ENCODE results near the gene HOXB7.

HOXB7 gene

GRCh38 chr17:48593840-48594537 is 16.8 kb downstream of the HOXB7 start:
- peak; percentile 86 for DNase-seq

DNA sequence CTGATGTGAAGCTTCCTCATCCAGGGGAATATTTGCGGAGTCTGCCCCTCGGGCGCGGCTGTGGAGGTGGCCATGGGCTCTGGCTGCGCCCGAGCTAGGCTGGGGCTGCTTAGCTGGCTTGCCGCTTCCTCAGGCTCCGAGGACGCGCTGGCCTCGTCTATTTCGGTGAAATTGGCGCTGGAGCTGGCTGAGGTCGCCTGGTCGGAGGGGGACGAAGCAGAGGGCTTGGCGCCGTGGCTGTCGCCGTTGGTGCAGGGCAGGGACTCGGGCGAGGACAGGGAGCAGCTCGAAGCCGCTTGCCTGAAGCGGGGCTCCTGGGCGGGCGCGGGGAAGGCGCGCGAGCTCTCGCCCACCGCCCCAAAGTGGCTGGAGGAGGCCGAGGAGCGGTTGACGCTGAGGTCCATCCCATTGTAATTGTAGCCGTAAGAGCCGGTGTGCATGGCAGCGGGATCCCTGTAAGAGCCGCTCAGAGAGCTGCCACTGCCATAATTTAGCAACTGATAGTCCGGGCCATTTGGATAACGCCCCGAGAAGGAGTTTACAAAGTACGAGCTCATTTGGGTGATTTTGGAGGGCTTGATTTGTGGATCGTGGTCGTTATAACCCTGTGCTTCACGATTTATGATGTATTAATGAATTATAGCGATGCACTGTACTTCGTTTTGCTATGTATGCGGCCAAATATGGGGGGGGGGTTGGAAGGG is 17.5 kb downstream of the HOXB7 start, which contains the start of gene HOXB5:
TSS of gene HOXB5 (minus strand) at position 654 of the 704 bp plus-strand sequence. CDS start at position 557, 97 bp downstream.
- DNase-seq, result peak; percentile 46

GRCh38 chr17:48592577-48592976 is 18.2 kb downstream of the HOXB7 start:
- peak; percentile 35 for DNase-seq

DNA sequence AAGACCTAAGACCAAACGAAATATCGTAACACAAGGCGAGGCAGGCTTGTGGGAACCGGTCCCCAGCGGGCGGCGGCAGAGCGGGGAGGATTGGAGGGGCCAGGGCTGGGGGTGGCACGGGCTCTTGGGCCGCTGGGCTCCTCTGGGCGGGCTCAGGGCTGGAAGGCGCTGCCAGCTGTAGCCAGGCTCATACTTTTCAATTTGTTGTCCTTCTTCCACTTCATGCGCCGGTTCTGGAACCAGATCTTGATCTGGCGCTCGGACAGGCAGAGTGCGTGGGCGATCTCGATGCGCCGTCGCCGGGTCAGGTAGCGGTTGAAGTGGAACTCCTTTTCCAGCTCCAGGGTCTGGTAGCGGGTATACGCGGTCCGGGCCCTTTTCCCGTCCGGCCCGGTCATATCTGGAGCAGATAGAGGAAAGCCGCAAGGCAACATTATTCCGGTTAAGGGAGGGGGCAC is 18.7 kb downstream of the HOXB7 start:
- no peak for DNase-seq

- no peak for DNase-seq
Observed at GRCh38 chr17:48591255-48592056, 19.4 kb downstream of the HOXB7 start.

GRCh38 chr17:48590607-48591161 is 20.1 kb downstream of the HOXB7 start:
- DNase-seq, result no peak

GRCh38 chr17:48589831-48590606 is 20.8 kb downstream of the HOXB7 start, which contains the start of gene HOXB3:
Gene HOXB3 (minus strand): TSS chr17:48590241. CDS start chr17:48552474, 37,767 bp downstream.
- no peak for DNase-seq

DNA sequence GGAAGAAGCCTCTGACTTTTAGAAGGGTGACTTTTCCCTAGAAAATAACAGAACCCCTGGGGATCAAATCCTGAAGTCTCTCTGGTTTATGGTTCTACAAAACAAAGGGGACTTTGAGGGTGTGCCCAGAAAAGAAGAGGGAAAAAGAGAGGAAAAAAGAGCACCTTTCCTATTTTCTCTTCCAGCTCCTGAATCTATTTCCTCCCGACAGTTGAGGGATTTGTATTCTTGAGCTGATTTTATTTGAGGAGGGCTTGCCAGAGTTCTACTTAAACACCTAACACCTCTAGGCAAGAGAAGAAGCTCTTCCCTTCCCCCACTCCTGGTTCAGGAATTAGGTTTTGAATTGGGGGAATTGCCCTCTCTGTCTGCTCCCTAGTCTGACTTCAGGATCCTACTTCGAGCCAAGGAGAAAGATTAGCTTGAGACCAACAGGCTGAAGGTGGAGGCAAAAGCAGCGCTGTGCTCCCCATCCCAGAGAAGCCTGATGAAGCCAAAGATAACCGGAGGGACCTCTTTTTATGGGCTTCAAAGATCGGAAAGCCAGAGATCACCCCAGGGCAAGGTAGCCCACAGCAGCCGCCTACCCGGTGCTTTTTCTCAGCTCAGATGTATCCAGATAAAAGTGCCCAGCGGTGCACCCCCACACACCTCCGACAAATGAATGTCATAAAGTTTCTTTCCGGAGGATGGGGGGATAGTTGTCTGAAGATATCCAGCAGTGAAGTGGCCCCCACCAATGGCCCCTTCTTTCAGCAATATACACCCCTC is 21.6 kb downstream of the HOXB7 start:
- no peak for DNase-seq

DNA sequence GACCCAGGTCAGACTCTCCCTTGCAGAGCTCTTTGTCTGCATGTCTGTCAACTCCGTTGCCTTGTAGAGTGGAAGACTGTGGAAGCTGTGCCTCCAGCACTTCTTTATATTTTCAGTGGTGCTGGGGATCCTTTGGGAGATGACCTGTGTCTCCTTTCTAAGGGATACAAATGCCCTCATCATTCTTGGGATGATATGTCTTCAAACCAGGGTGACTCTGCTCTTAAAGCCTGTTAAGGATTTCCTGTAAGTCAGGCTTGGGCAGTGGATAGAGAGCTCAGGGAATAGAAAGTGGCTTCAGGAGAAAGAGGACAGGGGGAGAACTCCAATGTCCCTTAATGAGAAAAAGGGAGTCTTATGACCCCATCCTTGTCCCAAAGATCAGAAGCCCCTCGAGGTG is 22.3 kb downstream of the HOXB7 start:
- no peak for DNase-seq

GRCh38 chr17:48588074-48588415 is 22.8 kb downstream of the HOXB7 start:
- no peak for DNase-seq

DNA sequence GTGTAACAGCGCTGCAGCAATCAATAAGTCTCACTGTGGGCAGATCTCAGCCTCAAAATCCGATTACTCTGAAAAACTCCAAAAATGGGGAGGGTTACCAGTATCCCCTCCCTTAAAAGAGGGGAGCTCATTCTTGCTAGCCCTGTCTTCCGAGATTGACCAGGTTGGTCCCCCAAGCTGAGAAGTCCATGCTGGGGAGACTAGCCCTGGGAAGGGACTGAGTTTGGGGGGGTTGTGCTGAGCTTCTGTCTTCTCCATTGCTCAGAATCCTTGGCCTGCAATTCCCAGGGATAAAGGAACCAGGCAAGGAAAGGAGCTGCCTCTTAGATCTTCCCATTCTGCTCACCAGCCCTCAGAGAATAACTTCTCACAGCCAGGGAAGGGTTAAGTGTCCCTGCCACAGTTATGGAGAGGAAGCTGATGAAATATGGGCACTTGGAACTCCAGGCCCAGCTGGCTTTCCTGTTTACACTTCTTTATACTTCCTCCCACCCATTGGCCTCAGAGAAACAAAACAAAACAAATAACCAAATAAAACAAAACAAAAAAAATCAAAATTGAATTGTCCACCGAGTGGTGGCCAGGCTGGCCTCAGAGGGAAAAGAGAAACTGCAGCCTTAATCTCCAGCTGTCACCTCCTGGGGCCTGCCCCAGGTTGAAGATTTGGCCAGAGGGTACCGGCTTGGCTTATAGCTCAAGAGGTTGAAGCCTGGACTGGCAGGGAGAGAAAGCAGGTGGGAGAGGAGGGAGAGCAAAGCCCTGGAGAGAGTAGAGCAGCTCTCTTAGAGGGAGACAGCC is 23.3 kb downstream of the HOXB7 start:
- DNase-seq, result no peak

GRCh38 chr17:48586355-48587258 is 24.2 kb downstream of the HOXB7 start:
- DNase-seq, result peak; percentile 46

GRCh38 chr17:48584223-48584741 is 26.5 kb downstream of the HOXB7 start:
- DNase-seq, result no peak

GRCh38 chr17:48583708-48584222 is 27.1 kb downstream of the HOXB7 start:
- DNase-seq, result no peak

DNA sequence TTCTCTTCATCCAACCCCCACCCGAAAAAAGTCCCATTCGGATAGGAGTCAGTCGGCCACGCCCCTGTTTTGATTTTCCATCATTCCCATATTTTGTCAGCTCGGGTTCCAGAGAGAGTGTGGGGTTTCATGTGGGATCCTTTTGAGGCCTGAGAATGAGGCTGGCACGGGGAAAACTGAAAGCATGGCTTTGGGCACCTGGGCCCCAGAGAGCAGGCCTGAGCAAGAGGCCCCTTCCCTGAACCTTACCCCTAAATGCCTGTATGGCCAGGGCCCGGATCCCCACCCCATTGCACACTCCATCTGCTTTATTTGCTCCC is 28.1 kb downstream of the HOXB7 start:
- no peak for DNase-seq

- no peak for DNase-seq
Observed at GRCh38 chr17:48579760-48580554, 30.9 kb downstream of the HOXB7 start.

DNA sequence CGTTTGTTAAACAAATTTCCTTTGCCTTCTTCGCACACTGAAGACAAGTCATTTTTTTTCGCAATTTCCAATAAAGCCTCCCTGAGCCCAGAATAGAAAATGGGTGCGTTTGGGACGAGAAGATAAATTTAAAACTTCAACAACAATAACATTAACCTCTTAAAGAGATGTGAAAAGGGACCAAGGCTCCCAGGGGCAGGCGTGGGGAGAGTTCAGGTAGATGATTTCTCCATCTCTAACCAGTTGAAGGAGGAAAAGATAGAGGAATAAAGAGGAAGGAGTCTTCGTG is 31.4 kb downstream of the HOXB7 start:
- no peak for DNase-seq
